ENCODE data around the gene TOMM20. TPM values are rescaled to one million over a fixed set of nuclear protein-coding genes. Genes with fewer than 3 reads are reported as not detected.

TOMM20 gene
- total RNA-seq, 2 donors from 2014 or later, result 237 to 252 TPM

- H3K4me3 ChIP-seq (ENCODE audit: low read length), result no peak overlapping the region
- no peaks in the 10 kb centered on the region for H3K27me3 ChIP-seq (ENCODE audit: control insufficient read depth, insufficient read depth, low read length, poor library complexity, severe bottlenecking)
- no peaks in the 10 kb centered on the region for H3K4me1 Mint-ChIP-seq
- TF ChIP-seq CTCF (conservative IDR thresholded peaks at IDR 0.05), result no peak
- H3K9ac ChIP-seq (ENCODE audit: extremely low read depth, low read length, poor library complexity, severe bottlenecking), result no peak overlapping the region
- DNase-seq, result no peak
- H3K27me3 Mint-ChIP-seq (ENCODE audit: insufficient read depth), result no peaks in the 10 kb centered on the region
- H3K9me3 Mint-ChIP-seq, result no peaks in the 10 kb centered on the region
- peaks cover 71% of the 10 kb centered on the region for H3K36me3 ChIP-seq (ENCODE audit: control insufficient read depth, insufficient read depth, low read length)
- H3K27ac Mint-ChIP-seq, result no peak overlapping the region
- H3K27ac ChIP-seq (ENCODE audit: low read depth, low read length), result no peak overlapping the region
- H3K9me3 ChIP-seq (ENCODE audit: control insufficient read depth, low read length), result peaks cover 13% of the 10 kb centered on the region
- WGBS, 2 experiments (ENCODE audit: insufficient coverage in 1 of 2, insufficient read length in 1 of 2), result 90 to 95% methylated on average over 2 to 3 of the region's 3 CpGs
- no peaks in the 10 kb centered on the region for H3K4me1 ChIP-seq (ENCODE audit: control insufficient read depth, insufficient read depth, low read length)
- H3K36me3 Mint-ChIP-seq (ENCODE audit: low read depth), result peaks cover 60% of the 10 kb centered on the region
- no peak overlapping the region for H3K4me3 Mint-ChIP-seq
Observed at GRCh38 chr1:235168375-235168774, 39.7 kb upstream of the TOMM20 start.

- no peaks in the 10 kb centered on the region for H3K27me3 ChIP-seq (ENCODE audit: control insufficient read depth, insufficient read depth, low read length, poor library complexity, severe bottlenecking)
- H3K27ac ChIP-seq (ENCODE audit: low read depth, low read length), result no peak overlapping the region
- Mint-ChIP-seq H3K27ac (peak overlapping the region; percentile 97), H3K27me3 (ENCODE audit: insufficient read depth) (no peaks in the 10 kb centered on the region), H3K9me3 (no peaks in the 10 kb centered on the region), H3K4me3 (peak overlapping the region; percentile 88), H3K36me3 (ENCODE audit: low read depth) (peaks cover 17% of the 10 kb centered on the region), H3K4me1 (peaks cover 6% of the 10 kb centered on the region)
- peak; percentile 65 for DNase-seq
- no peaks in the 10 kb centered on the region for H3K9me3 ChIP-seq (ENCODE audit: control insufficient read depth, low read length)
- peaks cover 33% of the 10 kb centered on the region for H3K36me3 ChIP-seq (ENCODE audit: control insufficient read depth, insufficient read depth, low read length)
- H3K4me1 ChIP-seq (ENCODE audit: control insufficient read depth, insufficient read depth, low read length), result no peaks in the 10 kb centered on the region
- H3K4me3 ChIP-seq (ENCODE audit: low read length), result peak overlapping the region; percentile 91
- peak overlapping the region; percentile 79 for H3K9ac ChIP-seq (ENCODE audit: extremely low read depth, low read length, poor library complexity, severe bottlenecking)
- no peak for TF ChIP-seq CTCF (conservative IDR thresholded peaks at IDR 0.05)
- 56 to 67% methylated on average over 18 to 20 of the region's 21 CpGs for WGBS, 2 experiments (ENCODE audit: insufficient coverage in 1 of 2, insufficient read length in 1 of 2)
Observed at GRCh38 chr1:235161685-235162327, 33.2 kb upstream of the TOMM20 start.

- WGBS, 2 experiments (ENCODE audit: insufficient coverage in 1 of 2, insufficient read length in 1 of 2), result 0% methylated on average over 27 to 52 of the region's 52 CpGs
- H3K27me3 ChIP-seq (ENCODE audit: control insufficient read depth, insufficient read depth, low read length, poor library complexity, severe bottlenecking), result no peaks in the 10 kb centered on the region
- peak within 1 kb of the TSS; percentile 79 for H3K9ac ChIP-seq (ENCODE audit: extremely low read depth, low read length, poor library complexity, severe bottlenecking)
- peak within 1 kb of the TSS; percentile 97 for H3K27ac Mint-ChIP-seq
- peak within 1 kb of the TSS; percentile 91 for H3K4me3 ChIP-seq (ENCODE audit: low read length)
- H3K4me3 Mint-ChIP-seq, result peak within 1 kb of the TSS; percentile 88
- peak; percentile 98 for DNase-seq
- peak within 1 kb of the TSS; percentile 2 for H3K27ac ChIP-seq (ENCODE audit: low read depth, low read length)
- H3K9me3 ChIP-seq (ENCODE audit: control insufficient read depth, low read length), result no peaks in the 10 kb centered on the region
- peak; percentile 26 for TF ChIP-seq CTCF (conservative IDR thresholded peaks at IDR 0.05)
- H3K27me3 Mint-ChIP-seq (ENCODE audit: insufficient read depth), result no peaks in the 10 kb centered on the region
- H3K36me3 ChIP-seq (ENCODE audit: control insufficient read depth, insufficient read depth, low read length), result peaks cover 34% of the 10 kb centered on the region
- H3K9me3 Mint-ChIP-seq, result no peaks in the 10 kb centered on the region
- H3K36me3 Mint-ChIP-seq (ENCODE audit: low read depth), result peaks cover 18% of the 10 kb centered on the region
- peaks cover 6% of the 10 kb centered on the region for H3K4me1 Mint-ChIP-seq
- H3K4me1 ChIP-seq (ENCODE audit: control insufficient read depth, insufficient read depth, low read length), result no peaks in the 10 kb centered on the region
Observed at GRCh38 chr1:235160957-235161684, 32.5 kb upstream of the TOMM20 start, which contains the start of gene RBM34. Gene RBM34, minus strand, starts transcription at chr1:235161250. Its CDS starts 24 bp downstream, at chr1:235161226.

Measured in endodermal cell (in vitro differentiated cells).